GM21723 (cell line): ENCODE measurements around the gene XG.

Experiments used
- ATAC-seq: cut with Tn5 transposase; IDR thresholded peaks from one replicate; pipeline ENCODE4 v1.9.1; 2021; ENCODE audit warnings: mild to moderate bottlenecking, moderate library complexity; ENCODE audit not compliant: unreplicated experiment

Gene XG

DNA sequence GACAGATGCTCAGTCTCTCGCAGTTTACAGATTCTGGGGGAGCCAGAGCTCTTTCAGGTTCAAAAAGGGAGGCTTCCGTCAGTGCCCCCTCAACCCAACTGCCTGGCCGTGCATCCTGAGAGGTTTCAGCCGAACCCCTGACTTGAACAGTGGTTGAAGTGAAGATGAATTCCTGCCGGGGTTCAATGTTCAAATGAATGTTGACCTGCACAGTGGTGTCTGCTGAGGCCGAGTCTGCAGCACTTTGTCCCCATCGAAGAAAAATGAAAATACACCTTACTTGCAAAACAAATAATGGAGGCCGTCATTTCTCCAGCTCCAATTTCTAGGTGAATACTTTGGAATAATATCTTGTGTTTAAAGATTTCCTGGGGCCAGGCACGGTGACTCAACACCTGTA is 110.6 kb downstream of the XG start:
- no peak for ATAC-seq

DNA sequence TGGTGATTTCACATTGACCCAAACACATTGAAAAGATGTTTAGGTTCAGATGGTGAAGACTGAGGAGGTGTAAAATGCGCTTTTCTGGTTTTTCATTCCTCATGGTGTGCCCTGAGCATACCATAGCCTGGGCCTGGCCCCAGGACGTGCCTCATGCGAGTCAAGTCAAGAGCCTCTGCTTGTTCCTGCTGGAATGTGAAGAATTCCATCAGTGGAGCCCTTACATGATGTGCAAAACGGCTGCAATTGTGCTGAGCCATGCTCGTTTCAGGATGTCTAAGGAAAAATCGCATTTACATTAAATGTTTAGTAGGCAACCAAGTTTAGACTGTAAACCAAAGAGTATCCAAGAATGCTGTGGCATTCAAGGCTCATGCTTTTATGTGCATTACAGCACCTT is 111.8 kb downstream of the XG start:
- no peak for ATAC-seq
